GM10847 (cell line): Measurements from ENCODE around the gene STAG3.

Source experiments
- POLR2A ChIP-seq: IDR thresholded peaks from 2 replicates; pipeline ENCODE4 v1.6.1; 2011; ENCODE audit not compliant: insufficient read length; ENCODE audit errors: extremely low read depth

The STAG3 gene

GRCh38 chr7:100166317-100166940 lies 11.3 kb upstream of the STAG3 start:
- no peak for TF ChIP-seq POLR2A

GRCh38 chr7:100166970-100167911 lies 10.5 kb upstream of the STAG3 start:
- TF ChIP-seq POLR2A = no peak

- no peak for TF ChIP-seq POLR2A
Measured at GRCh38 chr7:100167912-100168323, 9.8 kb upstream of the STAG3 start.

GRCh38 chr7:100169147-100169850 lies 8.4 kb upstream of the STAG3 start:
- no peak for TF ChIP-seq POLR2A

- TF ChIP-seq POLR2A = no peak
Measured at GRCh38 chr7:100170101-100170897, 7.4 kb upstream of the STAG3 start.

- no peak for TF ChIP-seq POLR2A
Measured at GRCh38 chr7:100171087-100171681, 6.5 kb upstream of the STAG3 start.

GRCh38 chr7:100171840-100172239 lies 5.9 kb upstream of the STAG3 start:
- TF ChIP-seq POLR2A = no peak

GRCh38 chr7:100173806-100174495 lies 3.8 kb upstream of the STAG3 start:
- TF ChIP-seq POLR2A = no peak

- TF ChIP-seq POLR2A = no peak
Measured at GRCh38 chr7:100174582-100174981, 3.1 kb upstream of the STAG3 start.

- TF ChIP-seq POLR2A = no peak
Measured at GRCh38 chr7:100175296-100175935, 2.3 kb upstream of the STAG3 start.

GRCh38 chr7:100176096-100177044 lies 1.3 kb upstream of the STAG3 start:
- TF ChIP-seq POLR2A = no peak

- no peak for TF ChIP-seq POLR2A
Measured at GRCh38 chr7:100185726-100186125, 8.0 kb downstream of the STAG3 start.
